Left renal pelvis (tissue), 4 donors: ENCODE measurements around the gene CYFIP2. TPM values are rescaled to one million over a fixed set of nuclear protein-coding genes. Genes with fewer than 3 reads are reported as not detected.
"Not testable (repeated sequence)": the region's sequence is repeated elsewhere in the genome, so short reads cannot be mapped to it uniquely, and the experiment has no call there.

Experiments used
- DNase-seq, 4 donors: peaks; one replicate each; pipeline ENCODE4 v3.0.0-alpha.2; 2013; ENCODE audit warnings: low read depth in 4 of 4, low spot score in 3 of 4
- polyA plus RNA-seq, 4 donors: library from polyadenylated mRNA; unstranded; fragments of 120-200 nt; gene quantifications; one replicate each; pipeline ENCODE4 v1.2.1, GENCODE V29; 2013; ENCODE audit not compliant: insufficient read length in 4 of 4

CYFIP2 gene
- polyA plus RNA-seq, 4 donors, result 10.9 to 131 (median 125) TPM

GRCh38 chr5:157384971-157385709 lies 119.2 kb downstream of the CYFIP2 start:
- no peak for DNase-seq

- DNase-seq, result no peak
Observed at GRCh38 chr5:157387041-157387563, 121.2 kb downstream of the CYFIP2 start.

GRCh38 chr5:157387683-157388093 lies 121.8 kb downstream of the CYFIP2 start:
- no peak for DNase-seq

- no peak for DNase-seq
Observed at GRCh38 chr5:157388111-157388710, 122.3 kb downstream of the CYFIP2 start.

GRCh38 chr5:157389103-157389502 lies 123.2 kb downstream of the CYFIP2 start:
- DNase-seq, result no peak

- no peak for DNase-seq
Observed at GRCh38 chr5:157390133-157390532, 124.2 kb downstream of the CYFIP2 start.

GRCh38 chr5:157390551-157391297 lies 124.8 kb downstream of the CYFIP2 start:
- DNase-seq, result no peak

GRCh38 chr5:157398305-157398704 lies 132.4 kb downstream of the CYFIP2 start:
- DNase-seq, result no peak

- DNase-seq, result no peak
Observed at GRCh38 chr5:157400741-157401495, 135.0 kb downstream of the CYFIP2 start.

- no peak for DNase-seq
Observed at GRCh38 chr5:157415838-157416237, 149.9 kb downstream of the CYFIP2 start.

GRCh38 chr5:157419521-157419920 lies 153.6 kb downstream of the CYFIP2 start:
- DNase-seq, result not testable (repeated sequence)

GRCh38 chr5:157429920-157430319 lies 164.0 kb downstream of the CYFIP2 start:
- not testable (repeated sequence) for DNase-seq

- DNase-seq, result peak in 1 of 4 donors; percentile 18
Observed at GRCh38 chr5:157431544-157432200, 165.7 kb downstream of the CYFIP2 start.

- no peak for DNase-seq
Observed at GRCh38 chr5:157434096-157434495, 168.2 kb downstream of the CYFIP2 start.

- DNase-seq, result no peak
Observed at GRCh38 chr5:157443041-157443549, 177.2 kb downstream of the CYFIP2 start.

GRCh38 chr5:157444224-157444623 lies 178.3 kb downstream of the CYFIP2 start:
- DNase-seq, result no peak
